ENCODE results near the gene BICDL1. TPM values are rescaled to one million over a fixed set of nuclear protein-coding genes. Genes with fewer than 3 reads are reported as not detected.

Gene BICDL1
- total RNA-seq, 6 donors from 2014 or later, result 10.5 to 21.0 (median 15.9) TPM

DNA sequence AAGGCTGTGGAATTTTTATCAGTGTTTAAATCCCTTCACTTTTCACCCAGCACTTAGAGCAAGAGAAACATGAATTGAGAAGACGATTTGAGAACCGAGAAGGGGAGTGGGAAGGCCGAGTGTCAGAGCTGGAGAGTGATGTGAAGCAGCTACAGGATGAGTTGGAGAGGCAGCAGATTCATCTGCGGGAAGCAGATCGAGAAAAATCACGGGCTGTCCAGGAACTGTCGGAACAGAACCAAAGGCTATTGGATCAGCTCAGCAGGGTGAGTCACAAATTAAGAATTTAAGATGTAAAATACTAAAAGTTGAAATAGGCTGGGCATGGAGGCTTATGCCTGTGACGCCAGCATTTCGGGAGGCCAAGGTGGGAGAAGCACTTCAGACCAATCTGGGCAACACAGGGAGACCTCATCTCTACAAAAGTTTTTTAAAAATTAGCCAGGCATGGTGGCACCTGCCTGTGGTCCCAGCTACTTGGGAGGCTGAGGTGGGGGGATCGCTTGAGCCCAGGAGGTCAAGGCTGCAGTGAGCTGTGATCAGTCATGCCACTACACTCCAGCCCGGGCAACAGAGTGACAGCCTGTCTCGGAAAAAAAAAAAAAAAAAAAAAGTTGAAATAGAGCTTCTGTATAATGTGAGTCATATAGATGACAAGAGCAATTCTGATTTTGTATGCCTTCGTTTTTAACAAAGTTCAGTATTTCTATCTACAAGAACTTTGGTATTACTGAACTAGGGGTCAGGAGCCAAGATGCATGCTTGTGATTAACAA, 9.6 kb downstream of the BICDL1 start:
- ATAC-seq (ENCODE audit: low FRiP score in 2 of 2), result no peak
- WGBS, 2 donors, result 82 to 85% methylated on average over 13 of the region's 13 CpGs

DNA sequence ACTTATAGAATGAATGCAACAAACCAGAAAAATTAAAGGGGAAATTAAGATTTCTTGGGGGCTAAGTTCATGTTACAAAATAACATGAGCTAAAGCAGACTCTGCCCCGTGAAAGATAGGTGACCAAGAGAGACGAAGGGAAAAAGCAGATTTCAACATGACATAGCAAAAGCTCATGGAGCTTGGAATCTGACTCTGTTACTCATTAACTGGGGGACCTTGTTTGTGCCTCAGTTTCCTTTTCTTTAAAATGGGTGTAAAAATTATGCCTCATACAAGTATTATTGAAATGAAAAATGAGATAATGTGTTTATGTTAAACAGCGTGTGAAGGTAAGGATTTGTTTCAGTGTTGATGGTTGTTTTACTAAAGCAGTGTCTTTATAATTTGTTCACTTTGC, 11.5 kb downstream of the BICDL1 start:
- WGBS, 2 donors, result 88 to 95% methylated on average over 3 of the region's 3 CpGs

More for the DNA sequence above, 9.6 kb downstream of the BICDL1 start:
- TF ChIP-seq POLR2AphosphoS5 (IDR thresholded peaks at IDR 0.05) (no peak), EP300 (IDR thresholded peaks at IDR 0.05) (no peak), POLR2A (IDR thresholded peaks at IDR 0.05) (no peak)
- TF ChIP-seq, protein P1, sequence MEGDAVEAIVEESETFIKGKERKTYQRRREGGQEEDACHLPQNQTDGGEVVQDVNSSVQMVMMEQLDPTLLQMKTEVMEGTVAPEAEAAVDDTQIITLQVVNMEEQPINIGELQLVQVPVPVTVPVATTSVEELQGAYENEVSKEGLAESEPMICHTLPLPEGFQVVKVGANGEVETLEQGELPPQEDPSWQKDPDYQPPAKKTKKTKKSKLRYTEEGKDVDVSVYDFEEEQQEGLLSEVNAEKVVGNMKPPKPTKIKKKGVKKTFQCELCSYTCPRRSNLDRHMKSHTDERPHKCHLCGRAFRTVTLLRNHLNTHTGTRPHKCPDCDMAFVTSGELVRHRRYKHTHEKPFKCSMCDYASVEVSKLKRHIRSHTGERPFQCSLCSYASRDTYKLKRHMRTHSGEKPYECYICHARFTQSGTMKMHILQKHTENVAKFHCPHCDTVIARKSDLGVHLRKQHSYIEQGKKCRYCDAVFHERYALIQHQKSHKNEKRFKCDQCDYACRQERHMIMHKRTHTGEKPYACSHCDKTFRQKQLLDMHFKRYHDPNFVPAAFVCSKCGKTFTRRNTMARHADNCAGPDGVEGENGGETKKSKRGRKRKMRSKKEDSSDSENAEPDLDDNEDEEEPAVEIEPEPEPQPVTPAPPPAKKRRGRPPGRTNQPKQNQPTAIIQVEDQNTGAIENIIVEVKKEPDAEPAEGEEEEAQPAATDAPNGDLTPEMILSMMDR (IDR thresholded peaks at IDR 0.05), result no peak
- Histone ChIP-seq H3K27ac (no peak overlapping the region), H3K4me1 (no peaks in the 10 kb centered on the region), H3K4me3 (no peak overlapping the region), H3K9me3 (no peaks in the 10 kb centered on the region), H3K36me3 (no peaks in the 10 kb centered on the region), H3K27me3 (no peaks in the 10 kb centered on the region)
- no peak for DNase-seq

DNA sequence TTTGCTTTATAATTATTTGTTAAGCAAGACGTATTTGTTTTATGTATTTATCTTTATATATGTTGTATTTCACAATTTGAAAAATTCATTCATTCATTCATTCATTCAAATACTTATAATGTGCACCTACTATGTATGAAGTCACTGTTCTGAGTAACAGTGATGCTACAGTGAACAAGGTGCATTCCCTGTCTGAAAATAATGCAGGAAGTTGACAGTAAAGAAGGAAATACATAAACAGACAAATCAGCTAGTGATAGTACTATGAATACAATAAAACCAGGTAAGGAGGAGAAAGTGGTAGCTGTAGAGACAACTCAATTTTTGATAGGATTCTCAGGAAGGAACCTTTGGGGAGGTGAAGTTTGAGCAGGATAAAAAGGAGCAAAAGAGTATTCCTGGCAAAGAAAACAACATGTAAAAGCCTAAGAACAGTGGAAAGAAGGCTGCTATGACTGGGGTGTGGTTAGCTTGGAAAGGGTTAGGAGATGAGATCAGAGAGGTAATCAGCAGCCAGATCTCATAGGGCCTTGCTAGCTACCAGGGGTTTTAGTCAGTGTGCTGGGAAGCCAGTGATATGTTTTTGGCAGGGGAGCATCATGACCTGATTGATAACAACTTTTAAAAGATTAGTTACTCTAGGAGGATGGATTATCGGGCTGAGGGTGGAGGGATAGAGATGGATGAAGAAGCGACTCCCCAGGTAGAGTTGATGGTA, 17.4 kb downstream of the BICDL1 start:
- H3K4me3 ChIP-seq, result no peak overlapping the region

More for the DNA sequence above, 11.5 kb downstream of the BICDL1 start:
- H3K4me3 ChIP-seq, result no peak overlapping the region
- H3K27ac ChIP-seq, result no peak overlapping the region
- DNase-seq (no peak), ATAC-seq (ENCODE audit: low FRiP score in 2 of 2) (no peak)
- no peaks in the 10 kb centered on the region for H3K9me3 ChIP-seq
- no peaks in the 10 kb centered on the region for H3K4me1 ChIP-seq
- TF ChIP-seq POLR2A (IDR thresholded peaks at IDR 0.05), result no peak
- no peak for TF ChIP-seq POLR2AphosphoS5 (IDR thresholded peaks at IDR 0.05)
- TF ChIP-seq, protein P1 (IDR thresholded peaks at IDR 0.05), result no peak
- no peak for TF ChIP-seq EP300 (IDR thresholded peaks at IDR 0.05)
- no peaks in the 10 kb centered on the region for H3K27me3 ChIP-seq
- H3K36me3 ChIP-seq, result no peaks in the 10 kb centered on the region

DNA sequence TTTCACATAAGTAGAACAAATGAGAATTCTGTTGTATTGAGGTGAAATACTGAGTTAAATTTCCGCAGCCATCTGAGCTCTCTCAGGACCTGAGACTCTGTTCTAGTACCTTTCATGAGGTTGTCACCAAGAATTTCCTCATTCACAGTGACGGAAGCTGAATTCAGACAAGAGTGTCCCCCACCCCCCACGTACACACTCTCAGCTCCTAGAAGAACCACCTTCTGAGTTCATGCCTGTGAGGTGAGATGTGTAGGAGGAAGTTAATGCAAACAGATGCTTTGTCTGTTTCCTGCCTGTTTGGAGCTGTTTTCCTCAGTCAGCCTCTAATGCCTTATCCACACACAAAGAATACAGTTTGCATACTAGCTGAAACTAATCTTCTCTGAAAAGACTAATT, 18.2 kb downstream of the BICDL1 start:
- H3K36me3 ChIP-seq, result no peaks in the 10 kb centered on the region
- H3K4me1 ChIP-seq, result no peaks in the 10 kb centered on the region
- TF ChIP-seq POLR2AphosphoS5 (IDR thresholded peaks at IDR 0.05) (no peak), EP300 (IDR thresholded peaks at IDR 0.05) (no peak), POLR2A (IDR thresholded peaks at IDR 0.05) (no peak)
- TF ChIP-seq, protein P1 (IDR thresholded peaks at IDR 0.05), result no peak
- H3K27me3 ChIP-seq, result no peaks in the 10 kb centered on the region
- no peaks in the 10 kb centered on the region for H3K9me3 ChIP-seq
- no peak overlapping the region for H3K27ac ChIP-seq
- no peak overlapping the region for H3K4me3 ChIP-seq
- DNase-seq, result peak in 1 of 2 donors; percentile 26
- no peak for ATAC-seq (ENCODE audit: low FRiP score in 2 of 2)
- 20 to 24% methylated on average over 3 of the region's 3 CpGs for WGBS, 2 donors

More for the DNA sequence above, 17.4 kb downstream of the BICDL1 start:
- H3K27ac ChIP-seq, result no peak overlapping the region
- ATAC-seq (ENCODE audit: low FRiP score in 2 of 2) (no peak), DNase-seq (no peak)
- no peaks in the 10 kb centered on the region for H3K36me3 ChIP-seq
- WGBS, 2 donors, result 82 to 86% methylated on average over 3 of the region's 3 CpGs
- TF ChIP-seq POLR2AphosphoS5 (IDR thresholded peaks at IDR 0.05) (no peak), POLR2A (IDR thresholded peaks at IDR 0.05) (no peak), EP300 (IDR thresholded peaks at IDR 0.05) (no peak)
- TF ChIP-seq, protein P1 (IDR thresholded peaks at IDR 0.05), result no peak
- no peaks in the 10 kb centered on the region for H3K4me1 ChIP-seq
- no peaks in the 10 kb centered on the region for H3K27me3 ChIP-seq
- H3K9me3 ChIP-seq, result no peaks in the 10 kb centered on the region

All from upper lobe of left lung (tissue), 6 donors.